T-helper 1 cell treated with Interleukin-12 subunit alpha and Interleukin-12 subunit beta and Interleukin-4 antibody, amounts not matched to agents 30 μg/mL and 1 μg/mL, for 36 hours (primary cell): ENCODE measurements around the gene ANTXRL.
"Not testable (repeated sequence)": the region's sequence is repeated elsewhere in the genome, so short reads cannot be mapped to it uniquely, and the experiment has no call there.

ENCODE experiments used
- H3K27ac Mint-ChIP-seq: one replicate; pipeline ENCODE4 v1.8.0; 2021; ENCODE audit warnings: mild to moderate bottlenecking, mixed read lengths
- H3K27me3 Mint-ChIP-seq: one replicate; pipeline ENCODE4 v1.8.0; 2021; ENCODE audit warnings: low read depth, mixed read lengths
- H3K36me3 Mint-ChIP-seq: one replicate; pipeline ENCODE4 v1.8.0; 2021; ENCODE audit warnings: low read depth, mixed read lengths
- H3K4me1 Mint-ChIP-seq: one replicate; pipeline ENCODE4 v1.8.0; 2021; ENCODE audit warnings: low read depth, mixed read lengths
- H3K4me3 Mint-ChIP-seq: one replicate; pipeline ENCODE4 v1.8.0; 2021; ENCODE audit warnings: mild to moderate bottlenecking, moderate library complexity, mixed read lengths
- H3K9me3 Mint-ChIP-seq: one replicate; pipeline ENCODE4 v1.8.0; 2021; ENCODE audit warnings: mixed read lengths

The ANTXRL gene

GRCh38 chr10:46286991-46287693 lies at the start of gene ANTXRL:
TSS of gene ANTXRL (plus strand) at chr10:46286997. CDS start at chr10:46287263, 266 bp downstream.
- no peak within 1 kb of the TSS for H3K27ac Mint-ChIP-seq
- H3K4me3 Mint-ChIP-seq: no peak within 1 kb of the TSS
- no peaks in the 10 kb centered on the region for H3K9me3 Mint-ChIP-seq
- peaks cover 17% of the 10 kb centered on the region for H3K27me3 Mint-ChIP-seq
- no peaks in the 10 kb centered on the region for H3K36me3 Mint-ChIP-seq
- peaks cover 21% of the 10 kb centered on the region for H3K4me1 Mint-ChIP-seq

GRCh38 chr10:46237815-46238510 lies 48.8 kb upstream of the ANTXRL start:
- Mint-ChIP-seq H3K4me3 (no peak overlapping the region), H3K27ac (no peak overlapping the region), H3K4me1 (peaks cover 12% of the 10 kb centered on the region), H3K36me3 (peaks cover 47% of the 10 kb centered on the region), H3K27me3 (no peaks in the 10 kb centered on the region), H3K9me3 (peaks cover 16% of the 10 kb centered on the region)

- no peak overlapping the region for H3K27ac Mint-ChIP-seq
- H3K4me1 Mint-ChIP-seq: peaks cover 13% of the 10 kb centered on the region
- no peak overlapping the region for H3K4me3 Mint-ChIP-seq
- H3K36me3 Mint-ChIP-seq: peaks cover 56% of the 10 kb centered on the region
- no peaks in the 10 kb centered on the region for H3K27me3 Mint-ChIP-seq
- peaks cover 25% of the 10 kb centered on the region for H3K9me3 Mint-ChIP-seq
Measured at GRCh38 chr10:46239247-46239646, 47.5 kb upstream of the ANTXRL start.

GRCh38 chr10:46239993-46240683 lies 46.7 kb upstream of the ANTXRL start:
- H3K4me3 Mint-ChIP-seq: no peak overlapping the region
- no peaks in the 10 kb centered on the region for H3K27me3 Mint-ChIP-seq
- no peak overlapping the region for H3K27ac Mint-ChIP-seq
- H3K9me3 Mint-ChIP-seq: peaks cover 25% of the 10 kb centered on the region
- H3K4me1 Mint-ChIP-seq: peaks cover 13% of the 10 kb centered on the region
- H3K36me3 Mint-ChIP-seq: peaks cover 57% of the 10 kb centered on the region

- H3K36me3 Mint-ChIP-seq: peaks cover 60% of the 10 kb centered on the region
- H3K4me1 Mint-ChIP-seq: peaks cover 13% of the 10 kb centered on the region
- H3K9me3 Mint-ChIP-seq: peaks cover 25% of the 10 kb centered on the region
- no peak overlapping the region for H3K27ac Mint-ChIP-seq
- H3K27me3 Mint-ChIP-seq: no peaks in the 10 kb centered on the region
- no peak overlapping the region for H3K4me3 Mint-ChIP-seq
Measured at GRCh38 chr10:46240684-46241565, 45.9 kb upstream of the ANTXRL start.

GRCh38 chr10:46245381-46245900 lies 41.4 kb upstream of the ANTXRL start:
- Mint-ChIP-seq H3K4me3 (no peak overlapping the region), H3K9me3 (peaks cover 25% of the 10 kb centered on the region), H3K36me3 (peaks cover 43% of the 10 kb centered on the region), H3K4me1 (peaks cover 15% of the 10 kb centered on the region), H3K27ac (no peak overlapping the region), H3K27me3 (no peaks in the 10 kb centered on the region)

- Mint-ChIP-seq H3K9me3 (peaks cover 22% of the 10 kb centered on the region), H3K36me3 (peaks cover 32% of the 10 kb centered on the region)
- H3K4me3 Mint-ChIP-seq, H3K27me3 Mint-ChIP-seq, H3K27ac Mint-ChIP-seq, H3K4me1 Mint-ChIP-seq: not testable (repeated sequence)
Measured at GRCh38 chr10:46246400-46247180, 40.2 kb upstream of the ANTXRL start.

GRCh38 chr10:46247181-46247475 lies 39.7 kb upstream of the ANTXRL start:
- Mint-ChIP-seq H3K27me3 (no peaks in the 10 kb centered on the region), H3K27ac (no peak overlapping the region), H3K4me1 (peaks cover 7% of the 10 kb centered on the region), H3K4me3 (no peak overlapping the region), H3K36me3 (peaks cover 27% of the 10 kb centered on the region), H3K9me3 (peaks cover 17% of the 10 kb centered on the region)

- peaks cover 8% of the 10 kb centered on the region for H3K9me3 Mint-ChIP-seq
- peaks cover 18% of the 10 kb centered on the region for H3K36me3 Mint-ChIP-seq
- H3K27ac Mint-ChIP-seq: no peak overlapping the region
- no peaks in the 10 kb centered on the region for H3K27me3 Mint-ChIP-seq
- H3K4me1 Mint-ChIP-seq: peaks cover 3% of the 10 kb centered on the region
- H3K4me3 Mint-ChIP-seq: no peak overlapping the region
Measured at GRCh38 chr10:46247808-46248569, 38.8 kb upstream of the ANTXRL start.

GRCh38 chr10:46248651-46249146 lies 38.1 kb upstream of the ANTXRL start:
- H3K36me3 Mint-ChIP-seq: peaks cover 12% of the 10 kb centered on the region
- H3K4me1 Mint-ChIP-seq: peaks cover 2% of the 10 kb centered on the region
- H3K27me3 Mint-ChIP-seq: no peaks in the 10 kb centered on the region
- peaks cover under 1% of the 10 kb centered on the region for H3K9me3 Mint-ChIP-seq
- no peak overlapping the region for H3K27ac Mint-ChIP-seq
- H3K4me3 Mint-ChIP-seq: no peak overlapping the region

- not testable (repeated sequence) for H3K27me3 Mint-ChIP-seq, H3K9me3 Mint-ChIP-seq, H3K36me3 Mint-ChIP-seq, H3K4me3 Mint-ChIP-seq, H3K4me1 Mint-ChIP-seq, H3K27ac Mint-ChIP-seq
Measured at GRCh38 chr10:46249617-46250344, 37.0 kb upstream of the ANTXRL start.

- Mint-ChIP-seq H3K4me3 (no peak overlapping the region), H3K4me1 (peaks cover 2% of the 10 kb centered on the region), H3K27me3 (no peaks in the 10 kb centered on the region), H3K27ac (no peak overlapping the region), H3K9me3 (no peaks in the 10 kb centered on the region), H3K36me3 (peaks cover 12% of the 10 kb centered on the region)
Measured at GRCh38 chr10:46250481-46250880, 36.3 kb upstream of the ANTXRL start.
